DMS 273 (cell line): ENCODE results near the gene MNX1.

Source experiments
- DNase-seq: peaks from one replicate; lab custom pipeline; 2025; ENCODE audit not compliant: unreplicated experiment; lab: John Stamatoyannopoulos, UW

Gene MNX1

GRCh38 chr7:156979711-156980110, 30.8 kb downstream of the MNX1 start:
- DNase-seq = no peak

- DNase-seq = no peak
Measured at GRCh38 chr7:156979007-156979606, 31.4 kb downstream of the MNX1 start.

- no peak for DNase-seq
Measured at GRCh38 chr7:156975620-156976019, 34.8 kb downstream of the MNX1 start.

GRCh38 chr7:156969972-156970420, 40.5 kb downstream of the MNX1 start:
- peak; percentile 57 for DNase-seq

DNA sequence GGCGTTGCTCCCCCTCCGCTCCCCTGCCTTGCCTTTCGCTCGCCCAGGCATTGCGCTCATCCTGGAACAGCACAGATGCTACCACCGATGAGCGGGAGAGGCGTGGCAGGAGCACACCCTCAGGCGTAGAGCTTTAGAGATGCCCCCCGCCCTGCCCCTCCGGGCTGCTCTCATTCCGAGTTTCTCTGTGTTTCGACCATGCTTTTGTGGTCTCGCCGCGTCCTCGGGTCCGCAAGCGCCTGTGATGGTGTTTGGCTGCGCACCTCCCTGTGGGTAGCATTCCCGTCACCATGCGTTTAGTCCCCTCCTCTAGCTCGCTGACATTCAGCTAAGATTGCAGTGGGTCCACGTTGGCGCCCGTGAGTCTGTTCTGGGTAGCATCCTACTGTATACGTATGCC, 42.3 kb downstream of the MNX1 start:
- no peak for DNase-seq

- DNase-seq = no peak
Measured at GRCh38 chr7:156966387-156966786, 44.1 kb downstream of the MNX1 start.

GRCh38 chr7:156964971-156965370, 45.5 kb downstream of the MNX1 start:
- no peak for DNase-seq

- DNase-seq = no peak
Measured at GRCh38 chr7:156963472-156963871, 47.0 kb downstream of the MNX1 start.

DNA sequence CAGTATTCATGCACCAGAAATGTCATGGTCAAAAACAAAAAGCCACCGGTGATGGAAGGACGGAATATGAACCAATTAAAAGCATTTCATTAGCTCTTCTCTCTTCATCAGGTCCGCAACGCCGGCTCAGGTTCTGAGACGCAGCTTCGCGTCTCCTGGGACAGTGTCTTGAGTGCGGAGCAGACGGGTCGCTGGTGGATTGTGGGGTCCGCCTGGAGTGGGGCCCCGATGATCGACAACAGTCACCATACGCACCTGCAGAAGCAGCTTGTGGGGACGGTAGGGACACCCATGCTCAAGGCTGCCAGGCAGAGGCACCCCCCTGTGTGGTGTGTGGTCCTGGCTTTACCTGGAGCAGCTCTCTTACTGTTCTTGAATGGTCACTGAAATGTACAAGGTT, 47.6 kb downstream of the MNX1 start:
- no peak for DNase-seq

DNA sequence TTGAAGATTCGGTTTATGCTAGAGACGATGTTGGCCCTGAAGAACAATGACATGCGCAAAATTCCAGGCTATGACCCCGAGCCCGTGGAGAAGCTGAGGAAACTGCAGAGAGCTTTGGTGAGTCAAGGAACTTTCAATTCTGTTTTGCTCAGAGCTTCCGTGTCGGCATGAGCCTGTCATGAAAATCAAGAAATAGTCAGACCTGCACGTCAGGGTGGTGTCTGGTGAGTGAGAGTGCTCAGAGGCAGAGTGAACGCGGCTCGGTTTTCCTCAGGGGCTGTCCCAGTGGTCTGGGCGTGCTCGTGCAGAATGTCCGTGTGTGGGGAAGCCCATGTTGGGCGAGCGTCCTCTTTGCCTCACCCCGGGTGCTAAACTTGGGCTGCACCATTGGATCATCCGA, 48.3 kb downstream of the MNX1 start:
- DNase-seq = no peak

- no peak for DNase-seq
Measured at GRCh38 chr7:156956727-156957126, 53.7 kb downstream of the MNX1 start.

DNA sequence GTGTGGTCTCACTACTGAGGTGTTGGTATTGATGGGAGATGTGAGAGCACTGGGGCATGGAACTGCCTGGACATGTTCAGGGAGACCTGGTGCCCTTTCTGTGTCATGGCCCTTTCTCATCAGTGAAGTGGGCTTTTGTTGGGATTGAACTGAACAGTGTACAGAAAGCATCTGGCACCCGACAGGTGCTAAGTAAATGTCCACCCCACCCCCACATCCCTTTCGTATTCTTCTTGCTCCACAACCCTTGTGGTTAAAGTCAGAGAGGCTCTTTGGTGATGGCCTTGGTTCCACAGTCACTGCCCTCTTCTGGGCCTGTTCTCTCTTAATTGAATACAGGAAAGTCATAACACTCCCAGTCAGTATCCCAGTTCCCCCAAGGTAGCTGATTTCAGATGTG, 55.5 kb downstream of the MNX1 start:
- DNase-seq = no peak
